HCT116 (cell line): ENCODE data around the gene PLEKHA6. TPM values are rescaled to one million over a fixed set of nuclear protein-coding genes. Genes with fewer than 3 reads are reported as not detected.

Source experiments
- ATAC-seq: fragments of 200-7000 bp; cut with Tn5 transposase; 2 replicates; pipeline ENCODE4 v1.9.1; 2020; ENCODE audit warnings: mild to moderate bottlenecking, moderate library complexity
- BruUV-seq: library from RNA; stranded (reverse); fragments of 400-500 nt; replicated peaks from 2 replicates; lab custom pipeline; 2021; lab: Mats Ljungman, UMichigan
- CTCF ChIA-PET: fragments of 300-600 bp; sonication (Branson Sonifier 250); formaldehyde crosslinking; loops from one replicate; lab custom pipeline; 2021; ENCODE audit warnings: antibody characterized with exemption; lab: Charles Lee
- POLR2A ChIA-PET: fragments of 300-600, 350-600 bp; sonication (Branson Sonifier 250); formaldehyde crosslinking; loops from one replicate; lab custom pipeline; 2021; ENCODE audit warnings: antibody characterized with exemption; lab: Charles Lee
- RAD21 ChIA-PET, 2 experiments: fragments of 300-600 bp; sonication (Branson Sonifier 250); formaldehyde crosslinking; loops; one replicate each; lab custom pipeline; 2023; ENCODE audit warnings: low total read pairs in 2 of 2; ENCODE audit not compliant: uncharacterized antibody in 2 of 2, unreplicated experiment in 2 of 2, low non-redundant PET in 1 of 2; lab: Charles Lee
- DNase-seq: peaks from one replicate; pipeline ENCODE4 v3.0.0-alpha.2; 2010; ENCODE audit warnings: low read depth, low spot score
- H2AFZ ChIP-seq: fragments of 200-600 bp; shearing (Covaris generic), sonication (generic); 2 replicates; pipeline ENCODE4 v1.6.1; 2017; ENCODE audit warnings: low read depth, mixed run types, mixed read lengths, antibody characterized with exemption, low read length; ENCODE audit not compliant: poor library complexity, severe bottlenecking
- H3K27ac ChIP-seq: 2 replicates; pipeline ENCODE4 v1.5.1; 2012; ENCODE audit warnings: low read depth, low read length
- H3K27me3 ChIP-seq: fragments of 200-600 bp; sonication (generic); 2 replicates; pipeline ENCODE4 v1.6.1; 2016; ENCODE audit warnings: mixed run types, low read length, mixed read lengths; ENCODE audit not compliant: insufficient read depth
- H3K36me3 ChIP-seq, 2 experiments: fragments of 200-500 bp in 1 of 2; fragments of 200-600 bp in 1 of 2; sonication (Bioruptor generic) in 1 of 2; sonication (generic) in 1 of 2; 2 replicates each; pipeline versions ENCODE4 v1.5.1 to v1.6.1; 2014 to 2016; ENCODE audit warnings: low read length in 2 of 2, inconsistent platforms in 1 of 2, mixed read lengths in 1 of 2, mixed run types in 1 of 2; ENCODE audit not compliant: insufficient read depth in 2 of 2, control insufficient read depth in 1 of 2
- H3K4me1 ChIP-seq, 2 experiments: fragments of 200-600 bp in 1 of 2; sonication (generic) in 1 of 2; 2 replicates each; pipeline versions ENCODE4 v1.5.1 to v1.6.1; 2012 to 2017; ENCODE audit warnings: low read length in 2 of 2, inconsistent platforms in 1 of 2, mild to moderate bottlenecking in 1 of 2, mixed read lengths in 1 of 2, mixed run types in 1 of 2, moderate library complexity in 1 of 2; ENCODE audit not compliant: insufficient read depth in 2 of 2, control insufficient read depth in 1 of 2
- H3K4me2 ChIP-seq: fragments of 200-600 bp; sonication (generic); 2 replicates; pipeline ENCODE4 v1.6.1; 2017; ENCODE audit warnings: mixed run types, low read length, mixed read lengths
- H3K4me3 ChIP-seq, 2 experiments: fragments of 200-600 bp in 1 of 2; sonication (generic) in 1 of 2; replicated peaks in 1 of 2; 2 replicates each; pipeline ENCODE4 v1.5.1; 2011 to 2016; ENCODE audit warnings: low read length in 2 of 2, control low read depth in 1 of 2, low read depth in 1 of 2, mild to moderate bottlenecking in 1 of 2, mixed read lengths in 1 of 2, mixed run types in 1 of 2
- H3K79me2 ChIP-seq: fragments of 200-600 bp; sonication (generic); 2 replicates; pipeline ENCODE4 v1.6.1; 2017; ENCODE audit warnings: mild to moderate bottlenecking, mixed run types, low read length, moderate library complexity, mixed read lengths; ENCODE audit not compliant: insufficient read depth
- H3K9ac ChIP-seq: fragments of 200-600 bp; sonication (generic); 2 replicates; pipeline ENCODE4 v1.6.1; 2016; ENCODE audit warnings: low read length, mixed read lengths
- H3K9me2 ChIP-seq: fragments of 200-600 bp; sonication (generic), shearing (Covaris generic); 2 replicates; pipeline ENCODE4 v1.6.1; 2017; ENCODE audit warnings: mixed run types, mild to moderate bottlenecking, moderate library complexity; ENCODE audit not compliant: insufficient read depth
- H3K9me3 ChIP-seq, 2 experiments: fragments of 200-500 bp in 1 of 2; fragments of 200-600 bp in 1 of 2; sonication (Bioruptor generic) in 1 of 2; sonication (generic) in 1 of 2; 2 replicates each; pipeline ENCODE4 v1.6.1; 2014 to 2017; ENCODE audit warnings: low read length in 2 of 2, mixed read lengths in 2 of 2, inconsistent platforms in 1 of 2, low read depth in 1 of 2, mild to moderate bottlenecking in 1 of 2, mixed run types in 1 of 2, moderate library complexity in 1 of 2; ENCODE audit not compliant: control insufficient read depth in 1 of 2, insufficient read depth in 1 of 2
- H4K20me1 ChIP-seq: fragments of 200-600 bp; sonication (generic), shearing (Covaris generic); 2 replicates; pipeline ENCODE4 v1.6.1; 2017; ENCODE audit warnings: mixed run types, mild to moderate bottlenecking, moderate library complexity; ENCODE audit not compliant: insufficient read depth
- CEBPB ChIP-seq: IDR thresholded peaks from 2 replicates; pipeline ENCODE4 v1.6.1; 2012; ENCODE audit warnings: low read depth
- CTCF ChIP-seq, 3 experiments: fragments of 200-600 bp in 1 of 3; sonication (generic) in 1 of 3; IDR thresholded peaks in 2 of 3; conservative IDR thresholded peaks in 1 of 3; 2 replicates each; pipeline ENCODE4 v1.5.1; 2012 to 2017; ENCODE audit warnings: low read depth in 2 of 3, low read length in 2 of 3, antibody characterized with exemption in 1 of 3, borderline replicate concordance in 1 of 3, control low read depth in 1 of 3, mild to moderate bottlenecking in 1 of 3, mixed read lengths in 1 of 3, mixed run types in 1 of 3, moderate library complexity in 1 of 3; ENCODE audit not compliant: insufficient read depth in 1 of 3
- EGR1 ChIP-seq: IDR thresholded peaks from 2 replicates; pipeline ENCODE4 v1.6.1; 2012; ENCODE audit warnings: low read depth
- EZH2 ChIP-seq: fragments of 200-600 bp; sonication (generic); IDR thresholded peaks from 2 replicates; pipeline ENCODE4 v1.6.1; 2017; ENCODE audit warnings: antibody characterized with exemption, mixed run types
- JUND ChIP-seq: IDR thresholded peaks from 2 replicates; pipeline ENCODE4 v1.6.1; 2012
- POLR2AphosphoS5 ChIP-seq: IDR thresholded peaks from 2 replicates; pipeline ENCODE4 v1.6.1; 2011; ENCODE audit warnings: mild to moderate bottlenecking, low read depth, low read length, moderate library complexity
- SIN3A ChIP-seq: IDR thresholded peaks from 2 replicates; pipeline ENCODE4 v1.6.1; 2012; ENCODE audit warnings: low read depth
- TCF7L2 ChIP-seq: IDR thresholded peaks from 2 replicates; pipeline ENCODE4 v1.7.0; 2011; ENCODE audit warnings: borderline replicate concordance, inconsistent platforms; ENCODE audit not compliant: insufficient read depth, insufficient read length; ENCODE audit errors: extremely low read depth
- ZBTB33 ChIP-seq: IDR thresholded peaks from 2 replicates; pipeline ENCODE4 v1.6.1; 2011; ENCODE audit warnings: mild to moderate bottlenecking, low read length, moderate library complexity; ENCODE audit not compliant: insufficient replicate concordance; ENCODE audit errors: extremely low read depth
- intact Hi-C: fragments of 100-400 bp; cut with micrococcal nuclease; formaldehyde crosslinking; loops from 2 replicates; pipeline ENCODE4 v1.10.0; 2022
- total RNA-seq: library from RNA; stranded (reverse); gene quantifications from one replicate; pipeline ENCODE4 v1.2.1, GENCODE V29; 2021; ENCODE audit not compliant: unreplicated experiment

The PLEKHA6 gene
- total RNA-seq, 1 experiment from 2014 or later = 13.1 TPM

- TF ChIP-seq TCF7L2 = no peak
- TF ChIP-seq CEBPB = no peak
- TF ChIP-seq EGR1 = no peak
- TF ChIP-seq EZH2 = no peak
- TF ChIP-seq CTCF (IDR thresholded peaks at IDR 0.05 in 2 of 3, conservative IDR thresholded peaks at IDR 0.05 in 1 of 3; ENCODE audit: borderline replicate concordance in 1 of 3, insufficient read depth in 1 of 3, low read depth in 2 of 3, low read length in 2 of 3) = no peak
- no peak for TF ChIP-seq POLR2AphosphoS5
- no peak for TF ChIP-seq SIN3A
- no peak for TF ChIP-seq JUND
- no peak for TF ChIP-seq ZBTB33
- Histone ChIP-seq H3K27ac (no peak overlapping the region), H2AFZ (no peak overlapping the region), H3K9me3 (no peaks in the 10 kb centered on the region), H3K4me3 (no peak overlapping the region), H3K79me2 (no peaks in the 10 kb centered on the region), H3K27me3 (no peaks in the 10 kb centered on the region), H3K36me3 (no peaks in the 10 kb centered on the region), H4K20me1 (no peaks in the 10 kb centered on the region), H3K4me1 (peaks cover 0 to 6% of the 10 kb centered on the region in 2 experiments; a peak in 1 of 4 replicates), H3K4me2 (no peak overlapping the region), H3K9ac (no peak overlapping the region), H3K9me2 (no peaks in the 10 kb centered on the region)
- ATAC-seq (no peak), DNase-seq (no peak)
- ChIA-PET POLR2A (no interaction called here), RAD21 (no interaction called here), CTCF (no interaction called here)
- no TSS peak for BruUV-seq
- intact Hi-C loops = no loop called here
These were observed 138.5 kb downstream of the PLEKHA6 start for GRCh38 chr1:204221271-204221670.
